Heart left ventricle (tissue), 13 donors: ENCODE results near the gene PIGT.

Experiments used
- POLR2A ChIP-seq, 2 donors: fragments of 450-650 bp; IDR thresholded peaks; one replicate each; pipeline ENCODE4 v1.6.1; 2017; ENCODE audit warnings: antibody characterized with exemption in 2 of 2, mild to moderate bottlenecking in 2 of 2, moderate library complexity in 2 of 2
- TF ChIP-seq, protein P1 (sequence below), 12 donors: fragments of 200-600 bp; sonication (generic) in 4 of 12; IDR thresholded peaks; one replicate each; pipeline versions ENCODE4 v1.5.0 to v1.8.0; 2018 to 2022; ENCODE audit warnings: antibody characterized with exemption in 12 of 12, mild to moderate bottlenecking in 5 of 12
- donor health status: ischemic (EF 13 %, LVEDD 7.1; RV severe dilation, severe dysfunction).
- donor health status: DM: no; HTN: yes; CAD: no.
- donor health status: DM: no; HTN: no; CAD: no.
- donor health status: ischemic (EF 25% LVEDD 6.9; RV normal size, moderate dysfunction).
- donor health status: ischemic (EF 25% LVEDD 5.7; RV mildly dilated, moderate dysfunction).
- donor health status: ischemic (EF 35%, LVEDD 5.7; RV mildly dilated, moderate dysfunction).
- donor health status: nonischemic (EF 11% LVEDD 7.7; RV severe dilation, severe dysfunction).
- donor health status: DM: yes; HTN: yes; CAD: no.
- donor health status: PGD.
- donor health status: ischemic (EF 29% LVEDD 5.4; RV normal size, mild dysfunction).
- donor health status: nonischemic (EF 23%, LVEDD 6.1; RV moderate dilation, normal function).

DNA sequence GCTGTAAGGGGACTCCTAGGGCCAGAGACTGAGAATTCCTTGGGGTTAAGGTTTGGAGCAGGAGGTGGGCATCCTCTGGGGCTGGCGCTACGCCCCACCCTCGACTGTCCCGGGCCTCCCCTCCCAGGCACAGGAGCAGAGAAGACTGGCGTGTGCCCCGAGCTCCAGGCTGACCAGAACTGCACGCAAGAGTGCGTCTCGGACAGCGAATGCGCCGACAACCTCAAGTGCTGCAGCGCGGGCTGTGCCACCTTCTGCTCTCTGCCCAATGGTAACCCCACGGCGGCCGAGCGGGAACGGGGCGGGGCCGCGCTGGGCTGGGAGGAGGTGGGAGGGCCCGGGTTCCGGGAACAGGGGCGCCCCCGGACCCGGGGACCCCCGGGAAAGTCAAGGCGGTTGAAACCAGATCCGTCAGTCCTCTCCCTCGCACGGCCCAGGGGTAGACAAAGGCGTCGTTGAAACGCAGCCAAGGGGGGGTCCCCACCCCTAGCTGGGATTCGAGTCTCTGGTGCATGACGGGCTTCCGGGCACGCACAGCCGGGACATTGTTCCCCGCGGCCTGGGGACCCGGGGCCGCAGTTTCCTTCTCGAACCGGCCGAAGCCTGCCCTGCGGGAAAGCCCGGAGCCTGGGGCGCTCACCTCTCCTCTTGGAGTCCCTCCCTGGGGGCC is 54.5 kb downstream of the PIGT start:
- TF ChIP-seq, protein P1, sequence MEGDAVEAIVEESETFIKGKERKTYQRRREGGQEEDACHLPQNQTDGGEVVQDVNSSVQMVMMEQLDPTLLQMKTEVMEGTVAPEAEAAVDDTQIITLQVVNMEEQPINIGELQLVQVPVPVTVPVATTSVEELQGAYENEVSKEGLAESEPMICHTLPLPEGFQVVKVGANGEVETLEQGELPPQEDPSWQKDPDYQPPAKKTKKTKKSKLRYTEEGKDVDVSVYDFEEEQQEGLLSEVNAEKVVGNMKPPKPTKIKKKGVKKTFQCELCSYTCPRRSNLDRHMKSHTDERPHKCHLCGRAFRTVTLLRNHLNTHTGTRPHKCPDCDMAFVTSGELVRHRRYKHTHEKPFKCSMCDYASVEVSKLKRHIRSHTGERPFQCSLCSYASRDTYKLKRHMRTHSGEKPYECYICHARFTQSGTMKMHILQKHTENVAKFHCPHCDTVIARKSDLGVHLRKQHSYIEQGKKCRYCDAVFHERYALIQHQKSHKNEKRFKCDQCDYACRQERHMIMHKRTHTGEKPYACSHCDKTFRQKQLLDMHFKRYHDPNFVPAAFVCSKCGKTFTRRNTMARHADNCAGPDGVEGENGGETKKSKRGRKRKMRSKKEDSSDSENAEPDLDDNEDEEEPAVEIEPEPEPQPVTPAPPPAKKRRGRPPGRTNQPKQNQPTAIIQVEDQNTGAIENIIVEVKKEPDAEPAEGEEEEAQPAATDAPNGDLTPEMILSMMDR (IDR thresholded peaks at IDR 0.05): no peak
- TF ChIP-seq POLR2A (IDR thresholded peaks at IDR 0.05): no peak
